AG08395 (cell line): Measurements from ENCODE around the gene RND2.

ENCODE experiments used
- DNase-seq: peaks from one replicate; pipeline ENCODE4 v3.0.0; 2012; ENCODE audit warnings: mixed read lengths, low spot score

RND2 gene

GRCh38 chr17:43006639-43007551 lies 18.1 kb upstream of the RND2 start, which contains the start of gene IFI35:
TSS of gene IFI35 (plus strand) at chr17:43006784. CDS start at chr17:43006948, 164 bp downstream.
- DNase-seq = peak; percentile 88

- no peak for DNase-seq
These were observed 14.2 kb upstream of the RND2 start for GRCh38 chr17:43010667-43011308.

GRCh38 chr17:43011728-43012472 lies 13.1 kb upstream of the RND2 start:
- no peak for DNase-seq

GRCh38 chr17:43013296-43013695 lies 11.7 kb upstream of the RND2 start:
- DNase-seq = no peak

GRCh38 chr17:43014020-43014648 lies 10.9 kb upstream of the RND2 start:
- DNase-seq = no peak

GRCh38 chr17:43014649-43015542 lies 10.1 kb upstream of the RND2 start:
- no peak for DNase-seq

GRCh38 chr17:43015579-43015978 lies 9.5 kb upstream of the RND2 start:
- DNase-seq = no peak

- no peak for DNase-seq
These were observed 8.8 kb upstream of the RND2 start for GRCh38 chr17:43016216-43016615.

GRCh38 chr17:43018008-43018853 lies 6.8 kb upstream of the RND2 start:
- no peak for DNase-seq

- DNase-seq = no peak
These were observed 6.1 kb upstream of the RND2 start for GRCh38 chr17:43018932-43019331.

- peak; percentile 41 for DNase-seq
These were observed 5.6 kb upstream of the RND2 start for GRCh38 chr17:43019418-43019817.

- DNase-seq = no peak
These were observed 4.9 kb upstream of the RND2 start for GRCh38 chr17:43020030-43020621.

- peak; percentile 91 for DNase-seq
These were observed 4.0 kb upstream of the RND2 start for GRCh38 chr17:43020789-43021740.

GRCh38 chr17:43021741-43022512 lies 3.1 kb upstream of the RND2 start, which contains the start of gene VAT1:
TSS of gene VAT1 (minus strand) at chr17:43022385. CDS start at chr17:43022322, 63 bp downstream.
- peak; percentile 89 for DNase-seq

- no peak for DNase-seq
These were observed 243 bp downstream of the RND2 start for GRCh38 chr17:43025290-43025657.

GRCh38 chr17:43025766-43026537 lies 921 bp downstream of the RND2 start:
- DNase-seq = no peak

- no peak for DNase-seq
These were observed 1.6 kb downstream of the RND2 start for GRCh38 chr17:43026595-43026994.
